NT2/D1 (cell line): ENCODE measurements around the gene FOXP1.

ENCODE experiments used
- DNase-seq: peaks from one replicate; pipeline ENCODE4 v3.0.0-alpha.2; 2011; ENCODE audit warnings: low read depth, low spot score
- H3K27me3 ChIP-seq: 2 replicates; pipeline ENCODE4 v1.6.0; 2011; ENCODE audit warnings: mild to moderate bottlenecking; ENCODE audit not compliant: insufficient read length, insufficient read depth
- H3K36me3 ChIP-seq: 2 replicates; pipeline ENCODE4 v1.6.1; 2011; ENCODE audit warnings: mild to moderate bottlenecking, low read length, mixed read lengths; ENCODE audit not compliant: insufficient read depth, insufficient read length
- H3K4me1 ChIP-seq: 2 replicates; pipeline ENCODE4 v1.5.1; 2011; ENCODE audit not compliant: insufficient read depth, insufficient read length
- H3K4me3 ChIP-seq: 2 replicates; pipeline ENCODE4 v1.5.1; 2011; ENCODE audit warnings: low read depth; ENCODE audit not compliant: insufficient read length
- H3K9ac ChIP-seq: 2 replicates; pipeline ENCODE4 v1.6.0; 2011; ENCODE audit warnings: low read depth; ENCODE audit not compliant: insufficient read length
- H3K9me3 ChIP-seq: 2 replicates; pipeline ENCODE4 v1.5.1; 2011; ENCODE audit warnings: mild to moderate bottlenecking, low read length; ENCODE audit not compliant: insufficient read depth
- SUZ12 ChIP-seq: IDR thresholded peaks from 2 replicates; pipeline ENCODE4 v1.6.1; 2011; ENCODE audit not compliant: insufficient read length, insufficient read depth; ENCODE audit errors: extremely low read depth
- YY1 ChIP-seq: IDR thresholded peaks from 2 replicates; pipeline ENCODE4 v1.6.1; 2011; ENCODE audit not compliant: insufficient read length, insufficient read depth
- ZNF274 ChIP-seq: IDR thresholded peaks from 2 replicates; pipeline ENCODE4 v1.6.1; 2011; ENCODE audit warnings: mild to moderate bottlenecking, low read depth, low read length

Gene FOXP1

GRCh38 chr3:71387586-71387985 is 195.9 kb downstream of the FOXP1 start:
- Histone ChIP-seq H3K9me3 (no peaks in the 10 kb centered on the region), H3K36me3 (no peaks in the 10 kb centered on the region), H3K4me3 (no peak overlapping the region), H3K4me1 (no peaks in the 10 kb centered on the region), H3K9ac (no peak overlapping the region), H3K27me3 (no peaks in the 10 kb centered on the region)
- no peak for TF ChIP-seq YY1
- TF ChIP-seq SUZ12 = no peak
- TF ChIP-seq ZNF274 = no peak
- DNase-seq = no peak

- Histone ChIP-seq H3K9ac (no peak overlapping the region), H3K4me1 (no peaks in the 10 kb centered on the region), H3K9me3 (no peaks in the 10 kb centered on the region), H3K27me3 (no peaks in the 10 kb centered on the region), H3K36me3 (no peaks in the 10 kb centered on the region), H3K4me3 (no peak overlapping the region)
- no peak for TF ChIP-seq YY1
- no peak for TF ChIP-seq ZNF274
- no peak for TF ChIP-seq SUZ12
- no peak for DNase-seq
Measured at GRCh38 chr3:71384837-71385716, 198.5 kb downstream of the FOXP1 start.

- TF ChIP-seq YY1 = no peak
- TF ChIP-seq SUZ12 = no peak
- TF ChIP-seq ZNF274 = no peak
- Histone ChIP-seq H3K4me3 (no peak overlapping the region), H3K4me1 (no peaks in the 10 kb centered on the region), H3K9ac (no peak overlapping the region), H3K9me3 (no peaks in the 10 kb centered on the region), H3K36me3 (no peaks in the 10 kb centered on the region), H3K27me3 (no peaks in the 10 kb centered on the region)
- DNase-seq = no peak
Measured at GRCh38 chr3:71384388-71384787, 199.1 kb downstream of the FOXP1 start.

GRCh38 chr3:71380096-71380495 is 203.4 kb downstream of the FOXP1 start:
- TF ChIP-seq ZNF274 = no peak
- no peak for TF ChIP-seq YY1
- no peak for TF ChIP-seq SUZ12
- Histone ChIP-seq H3K4me1 (no peaks in the 10 kb centered on the region), H3K9me3 (no peaks in the 10 kb centered on the region), H3K4me3 (no peak overlapping the region), H3K36me3 (no peaks in the 10 kb centered on the region), H3K9ac (no peak overlapping the region), H3K27me3 (no peaks in the 10 kb centered on the region)
- DNase-seq = no peak

- H3K4me1 ChIP-seq = no peaks in the 10 kb centered on the region
- H3K27me3 ChIP-seq = no peaks in the 10 kb centered on the region
- no peak for DNase-seq
- no peak for TF ChIP-seq SUZ12
- no peak for TF ChIP-seq YY1
- TF ChIP-seq ZNF274 = no peak
- H3K36me3 ChIP-seq = no peaks in the 10 kb centered on the region
- H3K9ac ChIP-seq = no peak overlapping the region
- H3K9me3 ChIP-seq = no peaks in the 10 kb centered on the region
- H3K4me3 ChIP-seq = no peak overlapping the region
Measured at GRCh38 chr3:71378509-71378908, 205.0 kb downstream of the FOXP1 start.

- H3K27me3 ChIP-seq = no peaks in the 10 kb centered on the region
- no peak for DNase-seq
- no peak for TF ChIP-seq SUZ12
- TF ChIP-seq YY1 = no peak
- no peak for TF ChIP-seq ZNF274
- H3K4me1 ChIP-seq = no peaks in the 10 kb centered on the region
- H3K9me3 ChIP-seq = no peaks in the 10 kb centered on the region
- no peaks in the 10 kb centered on the region for H3K36me3 ChIP-seq
- no peak overlapping the region for H3K4me3 ChIP-seq
- no peak overlapping the region for H3K9ac ChIP-seq
Measured at GRCh38 chr3:71376911-71377310, 206.6 kb downstream of the FOXP1 start.

GRCh38 chr3:71376503-71376902 is 207.0 kb downstream of the FOXP1 start:
- Histone ChIP-seq H3K9ac (no peak overlapping the region), H3K9me3 (no peaks in the 10 kb centered on the region), H3K4me3 (no peak overlapping the region), H3K4me1 (no peaks in the 10 kb centered on the region), H3K27me3 (no peaks in the 10 kb centered on the region), H3K36me3 (no peaks in the 10 kb centered on the region)
- DNase-seq = no peak
- no peak for TF ChIP-seq YY1
- TF ChIP-seq SUZ12 = no peak
- TF ChIP-seq ZNF274 = no peak
